ENCODE results near the gene GRK2. TPM values are rescaled to one million over a fixed set of nuclear protein-coding genes. Genes with fewer than 3 reads are reported as not detected.
A peak's percentile ranks its signal among the peaks of the same experiment; 100 is the strongest.

GRK2 gene
- total and polyA plus RNA-seq, 2 of the 13 experiments (the other 11 are each of a cell fraction or from before 2014, with no cell fraction given): 31.3 to 42.4 TPM

- ChIA-PET CTCF (ENCODE audit: low intra/inter-chr PET ratio, low total read pairs) (no interaction called here), POLR2A (no interaction called here)
- 97% methylated on average over 10 of the region's 23 CpGs for WGBS (ENCODE audit: low lambda C conversion rate)
- H4K20me1 ChIP-seq (ENCODE audit: insufficient read depth, low read length): peaks cover 47% of the 10 kb centered on the region
- no peak overlapping the region for H3K4me2 ChIP-seq (ENCODE audit: low read depth, low read length)
- H3K27ac ChIP-seq (ENCODE audit: extremely low read length, insufficient read depth, low read length): no peak overlapping the region
- H3K4me3 ChIP-seq (replicated peaks in 1 of 3; ENCODE audit: insufficient read depth in 1 of 3, low read depth in 2 of 3, low read length in 3 of 3): no peak overlapping the region
- H3K9me3 ChIP-seq (ENCODE audit: low read length): no peaks in the 10 kb centered on the region
- H3K4me1 ChIP-seq (ENCODE audit: insufficient read depth, low read length): peaks cover 39% of the 10 kb centered on the region
- ATAC-seq: no peak
- no peaks in the 10 kb centered on the region for H3K27me3 ChIP-seq (ENCODE audit: control insufficient read depth in 1 of 2, insufficient read depth in 2 of 2, low read length in 2 of 2)
- no peak for TF ChIP-seq CEBPZ (IDR thresholded peaks at IDR 0.05; ENCODE audit: low read length)
- TF ChIP-seq ZNF263 (CRISPR knock-in tag; IDR thresholded peaks at IDR 0.05): peak; percentile 47; the same call in 1 of the 2 replicates
- no peak for TF ChIP-seq MTF1 (CRISPR knock-in tag; IDR thresholded peaks at IDR 0.05)
- no peak for TF ChIP-seq AGO2 (optimal IDR thresholded peaks at IDR 0.05; ENCODE audit: low read depth, low read length)
- peaks cover 12 to 66% of the 10 kb centered on the region in 2 experiments for H3K36me3 ChIP-seq (replicated peaks in 1 of 2; ENCODE audit: control insufficient read depth in 1 of 2, insufficient read depth in 2 of 2, low read length in 2 of 2)
- in situ Hi-C loops (cut with HindIII; ENCODE audit: extremely low pct_ligation_motif_present, low pct_unique_long_range_greater_than_20kb): no loop called here
- FAIRE-seq: no peak
- intact Hi-C loops (cut with micrococcal nuclease; ENCODE audit: unreplicated experiment): no loop called here
- peaks cover 68% of the 10 kb centered on the region for H3K79me2 ChIP-seq (ENCODE audit: insufficient read depth, low read length)
- no peak overlapping the region for H2AFZ ChIP-seq (ENCODE audit: low read length)
- BruUV-seq (replicated peaks): no TSS peak
- no peak for DNase-seq (ENCODE audit: low spot score)
- no peak overlapping the region for H3K9ac ChIP-seq (ENCODE audit: insufficient read depth, low read depth, low read length)
These were observed 6.3 kb downstream of the GRK2 start for GRCh38 chr11:67272327-67273259.

All from HepG2 (cell line).